K562 (cell line): ENCODE results near the gene FNBP1. TPM values are rescaled to one million over a fixed set of nuclear protein-coding genes. Genes with fewer than 3 reads are reported as not detected.

Experiments used
- C11orf30 ChIP-seq: fragments of 450-650 bp; IDR thresholded peaks from 2 replicates; pipeline ENCODE4 v1.6.1; 2016; ENCODE audit warnings: low read depth, mild to moderate bottlenecking
- CBFB ChIP-seq: sonication (generic); formaldehyde crosslinking; IDR thresholded peaks from 2 replicates; pipeline ENCODE4 v1.4.0; 2020; ENCODE audit warnings: mild to moderate bottlenecking, missing genetic modification reagents
- CXXC5 ChIP-seq: fragments of 250-450 bp; sonication (Bioruptor Pico); IDR thresholded peaks from 2 replicates; pipeline ENCODE4 v1.8.0; 2022; ENCODE audit warnings: inconsistent platforms, mild to moderate bottlenecking, moderate library complexity
- EHMT2 ChIP-seq: fragments of 450-650 bp; IDR thresholded peaks from 2 replicates; pipeline ENCODE4 v1.6.1; 2018; ENCODE audit warnings: antibody characterized with exemption
- ETS1 ChIP-seq: conservative IDR thresholded peaks from 2 replicates; pipeline ENCODE4 v1.6.1; 2011; ENCODE audit warnings: low read depth, mild to moderate bottlenecking, low read length; ENCODE audit not compliant: control insufficient read depth
- FOS ChIP-seq: IDR thresholded peaks from 3 replicates; pipeline ENCODE4 v1.6.1; 2011; ENCODE audit not compliant: insufficient read length; ENCODE audit errors: extremely low read depth
- FOXP4 ChIP-seq: sonication (generic); formaldehyde crosslinking; IDR thresholded peaks from 2 replicates; pipeline ENCODE4 v1.8.0; 2022; ENCODE audit warnings: mild to moderate bottlenecking, missing genetic modification reagents, borderline replicate concordance
- GABPB2 ChIP-seq: fragments of 250-450 bp; sonication (Bioruptor Pico); conservative IDR thresholded peaks from 2 replicates; pipeline ENCODE4 v1.5.1; 2021; ENCODE audit warnings: mild to moderate bottlenecking
- IRF2 ChIP-seq: sonication (generic); formaldehyde crosslinking; IDR thresholded peaks from 2 replicates; pipeline ENCODE4 v1.8.1; 2022; ENCODE audit warnings: mild to moderate bottlenecking, missing genetic modification reagents
- MEF2A ChIP-seq: IDR thresholded peaks from 2 replicates; pipeline ENCODE4 v1.6.1; 2011; ENCODE audit warnings: low read depth, mild to moderate bottlenecking, low read length, moderate library complexity; ENCODE audit not compliant: control insufficient read depth
- NFRKB ChIP-seq: fragments of 450-650 bp; IDR thresholded peaks from 2 replicates; pipeline ENCODE4 v1.6.1; 2016; ENCODE audit warnings: low read depth
- PCBP2 ChIP-seq: fragments of 200-400 bp; formaldehyde crosslinking; IDR thresholded peaks from 2 replicates; pipeline ENCODE4 v1.6.1; 2018; ENCODE audit warnings: low read length, low read depth, mild to moderate bottlenecking, moderate library complexity; ENCODE audit not compliant: poor library complexity, severe bottlenecking
- PHB ChIP-seq: fragments of 250-450 bp; sonication (Bioruptor Pico); IDR thresholded peaks from 2 replicates; pipeline ENCODE4 v1.5.0; 2021
- PRDM10 ChIP-seq: fragments of 450-650 bp; IDR thresholded peaks from 2 replicates; pipeline ENCODE4 v1.6.1; 2018; ENCODE audit not compliant: partially characterized antibody
- RUNX1 ChIP-seq: sonication (generic); IDR thresholded peaks from 2 replicates; pipeline ENCODE4 v1.6.1; 2016; ENCODE audit warnings: antibody characterized with exemption, low read depth
- TBP ChIP-seq: optimal IDR thresholded peaks from 2 replicates; pipeline ENCODE3; 2011; ENCODE audit warnings: low read depth, low read length, improper control_type of control experiment
- ZFX ChIP-seq: sonication (generic); formaldehyde crosslinking; IDR thresholded peaks from 2 replicates; pipeline ENCODE4 v1.8.0; 2022; ENCODE audit warnings: mild to moderate bottlenecking, missing genetic modification reagents, moderate library complexity
- ZNF232 ChIP-seq: sonication (generic); formaldehyde crosslinking; IDR thresholded peaks from 2 replicates; pipeline ENCODE4 v1.8.0; 2022; ENCODE audit warnings: mild to moderate bottlenecking, missing genetic modification reagents
- ZNF316 ChIP-seq: fragments of 450-650 bp; IDR thresholded peaks from 2 replicates; pipeline ENCODE4 v1.6.1; 2016
- ZNF699 ChIP-seq: fragments of 250-450 bp; sonication (Bioruptor Pico); IDR thresholded peaks from 2 replicates; pipeline ENCODE4 v1.8.0; 2021; ENCODE audit warnings: mild to moderate bottlenecking, moderate library complexity; ENCODE audit not compliant: insufficient replicate concordance
- ZNF76 ChIP-seq: fragments of 250-450 bp; sonication (Bioruptor Pico); IDR thresholded peaks from 2 replicates; pipeline ENCODE4 v1.4.0; 2020; ENCODE audit warnings: mild to moderate bottlenecking, moderate library complexity, borderline replicate concordance
- polyA plus RNA-seq, 8 experiments: library from polyadenylated mRNA; depleted of rRNA in 4 of 8; stranded (reverse) in 5 of 8; unstranded in 3 of 8; fragments of >200 nt; fragmentation: Nextera tagmentation in 2 of 8; fragmentation: Illumina TruSeq in 1 of 8; extraction: Ambion mirVana in 2 of 8; extraction: Trizol in 1 of 8; gene quantifications; 2 replicates each; pipeline versions ENCODE4 v1.2.1 to v1.2.3, GENCODE V29; 2011 to 2014; ENCODE audit warnings: inconsistent platforms in 1 of 8, missing spikeins in 1 of 8
- total RNA-seq, 7 experiments: library from RNA; depleted of rRNA in 6 of 7; stranded (reverse); fragments of >200 nt in 6 of 7; fragmentation: Illumina TruSeq in 2 of 7; extraction: Trizol in 2 of 7; gene quantifications; 2 replicates each; pipeline versions ENCODE4 v1.2.1 to v1.2.3, GENCODE V29; 2011 to 2021; ENCODE audit warnings: low replicate concordance in 1 of 7
- TF ChIP-seq, protein P1 (sequence below): fragments of 250-450 bp; sonication (Bioruptor Pico); IDR thresholded peaks from 2 replicates; pipeline ENCODE4 v1.8.0; 2022; ENCODE audit warnings: moderate library complexity, mild to moderate bottlenecking, inconsistent platforms

FNBP1 gene
- total and polyA plus RNA-seq, 9 of the 15 experiments (the other 6 are each of a cell fraction or from before 2014, with no cell fraction given), result 1.8 to 14.9 (median 7.6) TPM

DNA sequence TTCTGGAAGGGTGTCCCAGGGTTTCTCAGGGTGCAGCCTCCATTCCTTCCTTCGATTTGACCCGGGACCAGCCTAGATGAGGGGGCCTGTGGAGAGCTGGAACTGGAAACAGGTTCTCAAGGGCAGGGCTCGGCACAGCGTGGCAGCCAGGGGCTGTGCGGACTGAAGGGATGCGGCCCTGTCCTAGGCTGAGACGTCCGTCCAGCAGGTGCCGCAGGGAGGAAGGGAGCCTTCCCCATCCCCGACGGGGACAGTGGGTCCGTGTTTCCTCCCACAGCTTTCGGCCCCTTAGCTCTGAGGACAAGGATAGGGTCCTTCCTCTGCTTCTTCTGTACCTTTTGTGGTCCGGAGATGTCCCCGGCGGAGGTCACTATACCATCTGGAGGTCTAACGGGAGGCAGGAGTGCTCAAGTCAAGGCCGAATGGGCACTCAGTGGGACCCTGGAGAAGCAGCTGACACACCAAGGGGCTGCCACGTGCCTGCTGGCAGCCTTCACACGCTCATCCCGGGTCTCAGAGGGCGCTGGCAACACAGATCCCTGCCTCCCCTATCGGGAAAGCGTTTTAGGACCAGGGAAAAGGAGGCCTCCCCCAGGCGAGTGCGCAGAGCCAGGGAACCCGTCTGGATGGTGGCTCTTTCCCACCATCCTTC is 157.8 kb downstream of the FNBP1 start (continued):
- TF ChIP-seq ETS1 (no peak), PRDM10 (no peak), PCBP2 (no peak), FOXP4 (CRISPR knock-in tag) (no peak), MEF2A (no peak), ZFX (CRISPR knock-in tag) (no peak), ZNF316 (no peak), NFRKB (no peak), RUNX1 (no peak), CXXC5 (no peak; the same call in 1 of the 2 replicates), PHB (CRISPR knock-in tag) (no peak), IRF2 (CRISPR knock-in tag) (no peak), FOS (no peak), ZNF76 (no peak), TBP (peak; percentile 51), ZNF699 (CRISPR knock-in tag) (no peak), C11orf30 (no peak), EHMT2 (no peak), ZNF232 (CRISPR knock-in tag) (no peak), CBFB (CRISPR knock-in tag) (no peak), GABPB2 (no peak)
- TF ChIP-seq, protein P1, sequence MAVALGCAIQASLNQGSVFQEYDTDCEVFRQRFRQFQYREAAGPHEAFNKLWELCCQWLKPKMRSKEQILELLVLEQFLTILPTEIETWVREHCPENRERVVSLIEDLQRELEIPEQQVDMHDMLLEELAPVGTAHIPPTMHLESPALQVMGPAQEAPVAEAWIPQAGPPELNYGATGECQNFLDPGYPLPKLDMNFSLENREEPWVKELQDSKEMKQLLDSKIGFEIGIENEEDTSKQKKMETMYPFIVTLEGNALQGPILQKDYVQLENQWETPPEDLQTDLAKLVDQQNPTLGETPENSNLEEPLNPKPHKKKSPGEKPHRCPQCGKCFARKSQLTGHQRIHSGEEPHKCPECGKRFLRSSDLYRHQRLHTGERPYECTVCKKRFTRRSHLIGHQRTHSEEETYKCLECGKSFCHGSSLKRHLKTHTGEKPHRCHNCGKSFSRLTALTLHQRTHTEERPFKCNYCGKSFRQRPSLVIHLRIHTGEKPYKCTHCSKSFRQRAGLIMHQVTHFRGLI (CRISPR knock-in tag), result no peak
